ENCODE data around the gene ASGR2.
"Not testable (repeated sequence)": the region's sequence is repeated elsewhere in the genome, so short reads cannot be mapped to it uniquely, and the experiment has no call there.

GRCh38 chr17:7158424-7158823, 43.8 kb upstream of the ASGR2 start:
- not testable (repeated sequence) for TF ChIP-seq CTCF (IDR thresholded peaks at IDR 0.05; ENCODE audit: insufficient read depth, low read length); GABPA (IDR thresholded peaks at IDR 0.05; ENCODE audit: low read depth); REST (IDR thresholded peaks at IDR 0.05; ENCODE audit: insufficient replicate concordance, low read depth)

All from HL-60 (cell line).